HCT116 (cell line): Measurements from ENCODE around the gene ACTRT2.

Source experiments
- CTCF ChIP-seq, 3 experiments: fragments of 200-600 bp in 1 of 3; sonication (generic) in 1 of 3; IDR thresholded peaks in 2 of 3; conservative IDR thresholded peaks in 1 of 3; 2 replicates each; pipeline ENCODE4 v1.5.1; 2012 to 2017; ENCODE audit warnings: low read depth in 2 of 3, low read length in 2 of 3, antibody characterized with exemption in 1 of 3, borderline replicate concordance in 1 of 3, control low read depth in 1 of 3, mild to moderate bottlenecking in 1 of 3, mixed read lengths in 1 of 3, mixed run types in 1 of 3, moderate library complexity in 1 of 3; ENCODE audit not compliant: insufficient read depth in 1 of 3
- EGR1 ChIP-seq: IDR thresholded peaks from 2 replicates; pipeline ENCODE4 v1.6.1; 2012; ENCODE audit warnings: low read depth
- EZH2 ChIP-seq: fragments of 200-600 bp; sonication (generic); IDR thresholded peaks from 2 replicates; pipeline ENCODE4 v1.6.1; 2017; ENCODE audit warnings: antibody characterized with exemption, mixed run types
- FOSL1 ChIP-seq: IDR thresholded peaks from 2 replicates; pipeline ENCODE4 v1.6.1; 2012; ENCODE audit warnings: low read depth
- POLR2A ChIP-seq: IDR thresholded peaks from 2 replicates; pipeline ENCODE4 v1.7.0; 2011; ENCODE audit warnings: borderline replicate concordance; ENCODE audit not compliant: insufficient read depth, insufficient read length; ENCODE audit errors: extremely low read depth
- POLR2AphosphoS5 ChIP-seq: IDR thresholded peaks from 2 replicates; pipeline ENCODE4 v1.6.1; 2011; ENCODE audit warnings: mild to moderate bottlenecking, low read depth, low read length, moderate library complexity
- RAD21 ChIP-seq: IDR thresholded peaks from 2 replicates; pipeline ENCODE4 v1.6.1; 2012; ENCODE audit warnings: low read depth, mild to moderate bottlenecking
- TCF7L2 ChIP-seq: IDR thresholded peaks from 2 replicates; pipeline ENCODE4 v1.7.0; 2011; ENCODE audit warnings: borderline replicate concordance, inconsistent platforms; ENCODE audit not compliant: insufficient read depth, insufficient read length; ENCODE audit errors: extremely low read depth
- ZFX ChIP-seq: fragments of 450-650 bp; IDR thresholded peaks from 2 replicates; pipeline ENCODE4 v1.6.1; 2017

- TF ChIP-seq POLR2AphosphoS5 = no peak
- no peak for TF ChIP-seq CTCF (IDR thresholded peaks at IDR 0.05 in 2 of 3, conservative IDR thresholded peaks at IDR 0.05 in 1 of 3; ENCODE audit: borderline replicate concordance in 1 of 3, insufficient read depth in 1 of 3, low read depth in 2 of 3, low read length in 2 of 3)
- no peak for TF ChIP-seq ZFX
- no peak for TF ChIP-seq RAD21
- no peak for TF ChIP-seq EZH2
- TF ChIP-seq POLR2A = no peak
- no peak for TF ChIP-seq FOSL1
- no peak for TF ChIP-seq EGR1
- no peak for TF ChIP-seq TCF7L2
Observed at GRCh38 chr1:2984399-2985061, 36.7 kb upstream of the ACTRT2 start.
